H9 (cell line): ENCODE results near the gene UTP14A. TPM values are rescaled to one million over a fixed set of nuclear protein-coding genes. Genes with fewer than 3 reads are reported as not detected.

Source experiments
- DNase-seq: peaks from one replicate; pipeline ENCODE4 v3.0.0-alpha.2; 2017
- H2AFZ ChIP-seq: one replicate; pipeline ENCODE4 v1.6.1; 2013; ENCODE audit warnings: mild to moderate bottlenecking, low read length, control low read depth, moderate library complexity
- H2AK5ac ChIP-seq: 2 replicates; pipeline ENCODE4 v1.6.1; 2013; ENCODE audit warnings: low read length, control low read depth, mixed read lengths; ENCODE audit not compliant: insufficient read length
- H2BK120ac ChIP-seq: one replicate; pipeline ENCODE4 v1.6.1; 2013; ENCODE audit warnings: low read depth, mild to moderate bottlenecking, low read length, control low read depth, inconsistent platforms; ENCODE audit not compliant: poor library complexity, severe bottlenecking
- H2BK12ac ChIP-seq: 2 replicates; pipeline ENCODE4 v1.6.1; 2013; ENCODE audit warnings: low read length, control low read depth, mixed read lengths, low read depth; ENCODE audit not compliant: insufficient read length
- H2BK15ac ChIP-seq: 2 replicates; pipeline ENCODE4 v1.6.1; 2013; ENCODE audit warnings: low read depth, low read length, control low read depth
- H2BK20ac ChIP-seq: one replicate; pipeline ENCODE4 v1.6.1; 2013; ENCODE audit warnings: low read depth, mild to moderate bottlenecking, low read length, control low read depth, inconsistent platforms; ENCODE audit not compliant: poor library complexity, severe bottlenecking
- H2BK5ac ChIP-seq: 2 replicates; pipeline ENCODE4 v1.6.1; 2013; ENCODE audit warnings: low read length, control low read depth, mixed read lengths; ENCODE audit not compliant: insufficient read length
- H3K14ac ChIP-seq: 2 replicates; pipeline ENCODE4 v1.6.1; 2013; ENCODE audit warnings: low read length, control low read depth; ENCODE audit not compliant: insufficient read depth
- H3K18ac ChIP-seq: 2 replicates; pipeline ENCODE4 v1.6.1; 2013; ENCODE audit warnings: low read depth, mild to moderate bottlenecking, mixed read lengths, low read length, control low read depth; ENCODE audit not compliant: insufficient read length
- H3K23ac ChIP-seq: 2 replicates; pipeline ENCODE4 v1.6.1; 2013; ENCODE audit warnings: low read length, control low read depth, mixed read lengths, low read depth; ENCODE audit not compliant: insufficient read length
- H3K23me2 ChIP-seq: 2 replicates; pipeline ENCODE4 v1.6.1; 2013; ENCODE audit warnings: low read depth, mild to moderate bottlenecking, mixed read lengths, low read length, control low read depth; ENCODE audit not compliant: insufficient read length, poor library complexity, severe bottlenecking
- H3K27ac ChIP-seq: 2 replicates; pipeline ENCODE4 v1.5.1; 2013; ENCODE audit warnings: low read length, control low read depth, mixed read lengths, low read depth; ENCODE audit not compliant: insufficient read length
- H3K27me3 ChIP-seq: 2 replicates; pipeline ENCODE4 v1.6.1; 2013; ENCODE audit warnings: low read length, control low read depth, inconsistent platforms; ENCODE audit not compliant: insufficient read depth
- H3K4ac ChIP-seq: 2 replicates; pipeline ENCODE4 v1.6.1; 2013; ENCODE audit warnings: low read depth, mild to moderate bottlenecking, control low read depth, inconsistent platforms, low read length, moderate library complexity
- H3K4me1 ChIP-seq: 2 replicates; pipeline ENCODE4 v1.6.1; 2013; ENCODE audit warnings: low read length, control low read depth, inconsistent platforms; ENCODE audit not compliant: insufficient read depth
- H3K4me2 ChIP-seq: 2 replicates; pipeline ENCODE4 v1.6.1; 2013; ENCODE audit warnings: low read length, control low read depth, mixed read lengths; ENCODE audit not compliant: insufficient read length, insufficient read depth
- H3K56ac ChIP-seq: 2 replicates; pipeline ENCODE4 v1.6.1; 2013; ENCODE audit warnings: low read depth, mild to moderate bottlenecking, mixed read lengths, low read length, control low read depth; ENCODE audit not compliant: insufficient read length
- H3K79me1 ChIP-seq: 2 replicates; pipeline ENCODE4 v1.6.1; 2013; ENCODE audit warnings: low read depth, mild to moderate bottlenecking, moderate library complexity, low read length, control low read depth, inconsistent platforms; ENCODE audit not compliant: insufficient read depth, poor library complexity, severe bottlenecking
- H3K79me2 ChIP-seq: 2 replicates; pipeline ENCODE4 v1.6.1; 2013; ENCODE audit warnings: low read length, control low read depth, inconsistent platforms; ENCODE audit not compliant: insufficient read depth
- H3K9ac ChIP-seq: 2 replicates; pipeline ENCODE4 v1.6.1; 2013; ENCODE audit warnings: low read length, control low read depth, mixed read lengths; ENCODE audit not compliant: insufficient read length; ENCODE audit errors: extremely low read depth
- H3K9me3 ChIP-seq: one replicate; pipeline ENCODE4 v1.6.1; 2013; ENCODE audit warnings: low read depth, low read length, inconsistent platforms; ENCODE audit not compliant: control insufficient read depth
- H3T11ph ChIP-seq: one replicate; pipeline ENCODE4 v1.6.1; 2013; ENCODE audit warnings: mild to moderate bottlenecking, low read length, control low read depth, inconsistent platforms
- H4K20me1 ChIP-seq: one replicate; pipeline ENCODE4 v1.6.1; 2013; ENCODE audit not compliant: control insufficient read depth, insufficient read length, insufficient read depth
- H4K5ac ChIP-seq: 2 replicates; pipeline ENCODE4 v1.6.1; 2013; ENCODE audit warnings: low read depth, mild to moderate bottlenecking, mixed read lengths, low read length, control low read depth; ENCODE audit not compliant: insufficient read length
- H4K8ac ChIP-seq: replicated peaks from 2 replicates; pipeline ENCODE4 v1.6.1; 2013; ENCODE audit warnings: low read length, control low read depth, mixed read lengths, low read depth; ENCODE audit not compliant: insufficient read length
- H4K91ac ChIP-seq: 2 replicates; pipeline ENCODE4 v1.6.1; 2013; ENCODE audit warnings: low read depth, mild to moderate bottlenecking, moderate library complexity, mixed read lengths, low read length, control low read depth; ENCODE audit not compliant: insufficient read length
- H3K27ac Mint-ChIP-seq, 3 experiments: 2 replicates in 2 of 3; 3 replicates in 1 of 3; pipeline ENCODE4 v1.8.0; 2020 to 2021; ENCODE audit warnings: mixed read lengths in 3 of 3, mild to moderate bottlenecking in 1 of 3, moderate library complexity in 1 of 3
- H3K27me3 Mint-ChIP-seq: 2 replicates; pipeline ENCODE4 v1.8.0; 2021; ENCODE audit warnings: low read depth, mild to moderate bottlenecking, moderate library complexity, mixed read lengths
- H3K36me3 Mint-ChIP-seq, 3 experiments: 2 replicates in 2 of 3; 3 replicates in 1 of 3; pipeline ENCODE4 v1.8.0; 2020 to 2021; ENCODE audit warnings: low read depth in 3 of 3, mixed read lengths in 3 of 3; ENCODE audit not compliant: insufficient read depth in 1 of 3
- H3K4me1 Mint-ChIP-seq, 2 experiments: 2 replicates each; pipeline ENCODE4 v1.8.0; 2020; ENCODE audit warnings: mixed read lengths in 2 of 2
- H3K4me3 Mint-ChIP-seq, 2 experiments: 2 replicates in 1 of 2; 3 replicates in 1 of 2; pipeline ENCODE4 v1.8.0; 2020 to 2021; ENCODE audit warnings: mild to moderate bottlenecking in 2 of 2, mixed read lengths in 2 of 2, moderate library complexity in 1 of 2
- H3K9me3 Mint-ChIP-seq, 2 experiments: 2 replicates in 1 of 2; 3 replicates in 1 of 2; pipeline ENCODE4 v1.8.0; 2020; ENCODE audit warnings: mild to moderate bottlenecking in 2 of 2, mixed read lengths in 2 of 2, moderate library complexity in 1 of 2
- WGBS: extraction: QIAGEN DNeasy Blood & Tissue Kit; methylation state at CpG from one replicate; pipeline ENCODE4 v1.1.7; 2013; ENCODE audit warnings: missing lambda C conversion rate, low lambda C conversion rate, mixed read lengths; ENCODE audit not compliant: insufficient read length; ENCODE audit errors: extremely low coverage; 5-methylcytosine and 5-hydroxymethylcytosine counted together
- total RNA-seq: library from RNA; stranded (reverse); gene quantifications from 2 replicates; pipeline ENCODE4 v1.2.1, GENCODE V29; 2021
- TF ChIP-seq, protein P1 (sequence below): fragments of 200-600 bp; sonication (generic); conservative IDR thresholded peaks from 3 replicates; pipeline ENCODE4 v1.8.0; 2021; ENCODE audit warnings: antibody characterized with exemption, mild to moderate bottlenecking

UTP14A gene
- total RNA-seq, 1 experiment from 2014 or later, result 37.0 TPM

DNA sequence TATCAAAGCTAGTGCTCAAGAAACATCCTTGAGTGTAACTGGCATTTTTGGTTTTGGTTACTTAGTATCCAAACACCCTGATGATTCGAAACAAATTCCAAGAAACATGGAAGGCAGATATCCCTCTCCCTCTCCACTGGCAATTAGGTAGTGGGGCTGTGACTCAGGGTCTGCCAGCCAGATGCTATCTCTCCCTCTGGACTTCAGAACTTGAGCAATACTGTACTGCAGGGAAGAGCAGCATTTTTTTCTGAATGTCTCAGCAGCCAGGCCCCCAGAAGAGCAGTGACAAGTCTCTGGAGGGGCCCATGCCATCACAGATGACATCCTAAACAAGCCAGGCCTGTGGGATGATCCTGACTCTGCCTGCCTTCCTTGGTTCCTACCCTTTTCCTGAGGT is 39.2 kb downstream of the UTP14A start:
- TF ChIP-seq, protein P1, sequence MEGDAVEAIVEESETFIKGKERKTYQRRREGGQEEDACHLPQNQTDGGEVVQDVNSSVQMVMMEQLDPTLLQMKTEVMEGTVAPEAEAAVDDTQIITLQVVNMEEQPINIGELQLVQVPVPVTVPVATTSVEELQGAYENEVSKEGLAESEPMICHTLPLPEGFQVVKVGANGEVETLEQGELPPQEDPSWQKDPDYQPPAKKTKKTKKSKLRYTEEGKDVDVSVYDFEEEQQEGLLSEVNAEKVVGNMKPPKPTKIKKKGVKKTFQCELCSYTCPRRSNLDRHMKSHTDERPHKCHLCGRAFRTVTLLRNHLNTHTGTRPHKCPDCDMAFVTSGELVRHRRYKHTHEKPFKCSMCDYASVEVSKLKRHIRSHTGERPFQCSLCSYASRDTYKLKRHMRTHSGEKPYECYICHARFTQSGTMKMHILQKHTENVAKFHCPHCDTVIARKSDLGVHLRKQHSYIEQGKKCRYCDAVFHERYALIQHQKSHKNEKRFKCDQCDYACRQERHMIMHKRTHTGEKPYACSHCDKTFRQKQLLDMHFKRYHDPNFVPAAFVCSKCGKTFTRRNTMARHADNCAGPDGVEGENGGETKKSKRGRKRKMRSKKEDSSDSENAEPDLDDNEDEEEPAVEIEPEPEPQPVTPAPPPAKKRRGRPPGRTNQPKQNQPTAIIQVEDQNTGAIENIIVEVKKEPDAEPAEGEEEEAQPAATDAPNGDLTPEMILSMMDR, result no peak
- Mint-ChIP-seq H3K27ac (no peak overlapping the region), H3K9me3 (peaks cover 0 to 57% of the 10 kb centered on the region in 2 experiments; a peak in 2 of 5 replicates), H3K27me3 (peaks cover 36% of the 10 kb centered on the region), H3K4me3 (no peak overlapping the region), H3K4me1 (peaks cover 4 to 8% of the 10 kb centered on the region in 2 experiments; a peak in 3 of 4 replicates), H3K36me3 (peaks cover 0 to 2% (median 0%) of the 10 kb centered on the region in 3 experiments; a peak in 3 of 7 replicates)
- Histone ChIP-seq H2BK15ac (no peak overlapping the region), H4K8ac (no peak overlapping the region), H3K27ac (no peak overlapping the region), H2AFZ (no peak overlapping the region), H3K4me1 (no peaks in the 10 kb centered on the region), H3K14ac (no peak overlapping the region), H3K27me3 (no peaks in the 10 kb centered on the region; the same call in 1 of the 2 replicates), H3K56ac (no peak overlapping the region), H2BK120ac (no peak overlapping the region), H2BK5ac (no peak overlapping the region), H2BK20ac (no peak overlapping the region), H2BK12ac (no peak overlapping the region), H2AK5ac (no peak overlapping the region), H4K20me1 (no peaks in the 10 kb centered on the region), H3K23me2 (no peaks in the 10 kb centered on the region), H3K79me1 (no peaks in the 10 kb centered on the region), H3K4me2 (no peak overlapping the region), H3K4ac (no peak overlapping the region), H3T11ph (no peak overlapping the region), H3K9ac (no peak overlapping the region), H3K79me2 (no peaks in the 10 kb centered on the region), H4K5ac (no peak overlapping the region), H4K91ac (no peak overlapping the region), H3K23ac (no peak overlapping the region), H3K18ac (no peak overlapping the region), H3K9me3 (peaks cover 5% of the 10 kb centered on the region)
- no peak for DNase-seq
- WGBS, result no CpG with 5 or more reads among the region's 1 CpG
